ENCODE results near the gene BCL2.

Gene BCL2

DNA sequence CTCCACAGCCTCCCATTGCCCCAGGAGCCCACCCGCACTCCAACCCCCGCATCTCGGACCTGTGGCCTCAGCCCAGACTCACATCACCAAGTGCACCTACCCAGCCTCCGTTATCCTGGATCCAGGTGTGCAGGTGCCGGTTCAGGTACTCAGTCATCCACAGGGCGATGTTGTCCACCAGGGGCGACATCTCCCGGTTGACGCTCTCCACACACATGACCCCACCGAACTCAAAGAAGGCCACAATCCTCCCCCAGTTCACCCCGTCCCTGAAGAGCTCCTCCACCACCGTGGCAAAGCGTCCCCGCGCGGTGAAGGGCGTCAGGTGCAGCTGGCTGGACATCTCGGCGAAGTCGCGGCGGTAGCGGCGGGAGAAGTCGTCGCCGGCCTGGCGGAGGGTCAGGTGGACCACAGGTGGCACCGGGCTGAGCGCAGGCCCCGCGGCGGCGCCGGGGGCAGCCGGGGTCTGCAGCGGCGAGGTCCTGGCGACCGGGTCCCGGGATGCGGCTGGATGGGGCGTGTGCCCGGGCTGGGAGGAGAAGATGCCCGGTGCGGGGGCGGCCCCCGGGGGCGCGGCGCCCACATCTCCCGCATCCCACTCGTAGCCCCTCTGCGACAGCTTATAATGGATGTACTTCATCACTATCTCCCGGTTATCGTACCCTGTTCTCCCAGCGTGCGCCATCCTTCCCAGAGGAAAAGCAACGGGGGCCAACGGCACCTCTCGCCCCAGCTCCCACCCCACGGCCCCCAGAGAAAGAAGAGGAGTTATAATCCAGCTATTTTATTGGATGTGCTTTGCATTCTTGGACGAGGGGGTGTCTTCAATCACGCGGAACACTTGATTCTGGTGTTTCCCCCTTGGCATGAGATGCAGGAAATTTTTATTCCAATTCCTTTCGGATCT is 1.3 kb downstream of the BCL2 start:
- peak; percentile 51 for TF ChIP-seq CTCF (IDR thresholded peaks at IDR 0.05; ENCODE audit: low read depth, low read length)
- DNase-seq (ENCODE audit: extremely low read depth, low read depth) = no peak

GRCh38 chr18:63317556-63317946 is 2.0 kb downstream of the BCL2 start:
- no peak for TF ChIP-seq CTCF (IDR thresholded peaks at IDR 0.05; ENCODE audit: low read depth, low read length)
- DNase-seq (ENCODE audit: extremely low read depth, low read depth) = no peak

DNA sequence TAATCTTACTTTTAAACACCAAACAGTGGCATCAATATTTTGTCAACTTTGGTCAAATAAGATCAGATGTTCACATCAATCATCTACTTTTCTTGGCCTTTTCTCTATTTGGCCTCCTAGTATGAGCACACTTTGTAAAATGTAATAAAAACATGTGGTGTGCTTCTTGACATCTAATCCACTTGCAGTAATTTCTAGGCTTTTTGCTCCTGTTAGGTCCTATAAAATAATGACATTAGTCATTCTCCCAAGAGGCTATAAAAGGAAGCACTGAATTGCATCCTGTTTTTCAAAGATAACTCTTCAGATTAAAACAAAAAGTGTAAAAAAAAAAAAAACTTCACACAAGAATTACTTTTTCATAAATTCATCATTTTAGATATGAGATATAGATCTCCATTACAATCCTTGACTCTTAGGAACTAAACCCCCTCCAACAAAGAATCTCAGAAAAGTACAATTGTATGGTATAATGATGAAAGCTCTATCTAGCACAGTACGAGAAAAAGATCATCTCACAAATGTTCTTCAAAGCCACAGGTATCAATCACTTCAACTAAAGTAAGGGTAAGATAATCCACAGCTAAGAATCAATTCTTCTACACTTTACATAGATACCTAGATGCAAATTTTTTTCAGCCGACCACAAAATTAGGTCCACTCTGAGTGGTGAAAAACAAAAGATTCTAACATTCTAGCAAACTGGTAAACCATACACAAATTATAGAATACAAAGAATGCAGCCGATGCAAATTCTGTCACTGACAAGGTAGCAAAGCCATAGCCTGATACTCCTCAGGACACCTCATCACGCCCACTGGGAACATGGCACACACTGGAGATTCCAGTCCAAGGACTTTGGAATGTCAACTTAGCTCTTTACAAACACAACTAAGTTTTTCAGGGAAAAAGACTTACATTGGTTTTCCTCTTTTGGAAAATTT is 2.7 kb downstream of the BCL2 start:
- no peak for TF ChIP-seq CTCF (IDR thresholded peaks at IDR 0.05; ENCODE audit: low read depth, low read length)
- DNase-seq (ENCODE audit: extremely low read depth, low read depth) = no peak

GRCh38 chr18:63315876-63316275 is 3.7 kb downstream of the BCL2 start:
- TF ChIP-seq CTCF (IDR thresholded peaks at IDR 0.05; ENCODE audit: low read depth, low read length) = no peak
- DNase-seq (ENCODE audit: extremely low read depth, low read depth) = no peak

GRCh38 chr18:63315131-63315662 is 4.4 kb downstream of the BCL2 start:
- DNase-seq (ENCODE audit: extremely low read depth, low read depth) = no peak
- no peak for TF ChIP-seq CTCF (IDR thresholded peaks at IDR 0.05; ENCODE audit: low read depth, low read length)

- TF ChIP-seq CTCF (IDR thresholded peaks at IDR 0.05; ENCODE audit: low read depth, low read length) = no peak
- no peak for DNase-seq (ENCODE audit: extremely low read depth, low read depth)
Measured at GRCh38 chr18:63314062-63314790, 5.3 kb downstream of the BCL2 start.
